Endothelial cell of umbilical vein (primary cell): Measurements from ENCODE around the gene VWA7. TPM values are rescaled to one million over a fixed set of nuclear protein-coding genes. Genes with fewer than 3 reads are reported as not detected.

Experiments used
- BruUV-seq: library from RNA; stranded (reverse); fragments of 400-500 nt; replicated peaks from 2 replicates; lab custom pipeline; 2021; lab: Mats Ljungman, UMichigan
- CTCF ChIA-PET: fragments of 300-600, 350-600 bp; sonication (Branson Sonifier 250); formaldehyde crosslinking; loops from one replicate; lab custom pipeline; 2021; ENCODE audit warnings: antibody characterized with exemption, inconsistent platforms; lab: Charles Lee
- POLR2A ChIA-PET: fragments of 300-600, 350-600 bp; sonication (Branson Sonifier 250); formaldehyde crosslinking; loops from one replicate; lab custom pipeline; 2021; ENCODE audit warnings: antibody characterized with exemption, inconsistent platforms; lab: Charles Lee
- DNase-seq: peaks from one replicate; pipeline ENCODE4 v3.0.0-alpha.2; 2011; ENCODE audit warnings: low read depth, low spot score
- FAIRE-seq: peaks from 2 replicates; lab custom pipeline; 2011; peaks lifted over from hg19 to GRCh38; lab: Jason Lieb, UNC
- H2AFZ ChIP-seq: 2 replicates; pipeline ENCODE4 v1.6.0; 2012; ENCODE audit warnings: low read depth, low read length, control low read depth, inconsistent platforms
- H3K27ac ChIP-seq: 2 replicates; pipeline ENCODE4 v1.5.1; 2011; ENCODE audit warnings: low read depth, mild to moderate bottlenecking, control low read depth, low read length, moderate library complexity; ENCODE audit not compliant: insufficient read depth
- H3K27me3 ChIP-seq, 2 experiments: 2 replicates each; pipeline versions ENCODE4 v1.6.0 to v1.6.1; 2011; ENCODE audit warnings: low read length in 2 of 2, mixed read lengths in 1 of 2; ENCODE audit not compliant: control insufficient read depth in 2 of 2, insufficient read depth in 2 of 2
- H3K36me3 ChIP-seq, 2 experiments: 2 replicates in 1 of 2; 3 replicates in 1 of 2; pipeline ENCODE4 v1.5.1; 2011; ENCODE audit warnings: low read length in 2 of 2, mild to moderate bottlenecking in 1 of 2, moderate library complexity in 1 of 2; ENCODE audit not compliant: control insufficient read depth in 2 of 2, insufficient read depth in 2 of 2; ENCODE audit errors: extremely low read depth in 1 of 2
- H3K4me1 ChIP-seq: 3 replicates; pipeline ENCODE4 v1.5.1; 2011; ENCODE audit warnings: mild to moderate bottlenecking, low read length; ENCODE audit not compliant: control insufficient read depth, insufficient read depth; ENCODE audit errors: extremely low read depth
- H3K4me2 ChIP-seq: 2 replicates; pipeline ENCODE4 v1.6.1; 2011; ENCODE audit warnings: low read length, control low read depth, mixed read lengths; ENCODE audit not compliant: insufficient read depth
- H3K4me3 ChIP-seq, 3 experiments: fragments of 200-600 bp in 1 of 3; sonication (generic), shearing (Covaris generic) in 1 of 3; replicated peaks in 1 of 3; 2 replicates each; pipeline ENCODE4 v1.5.1; 2011 to 2016; ENCODE audit warnings: control low read depth in 3 of 3, low read length in 3 of 3, mild to moderate bottlenecking in 2 of 3, inconsistent platforms in 1 of 3, low read depth in 1 of 3, moderate library complexity in 1 of 3; ENCODE audit not compliant: insufficient read depth in 1 of 3
- H3K79me2 ChIP-seq: 2 replicates; pipeline ENCODE4 v1.6.0; 2012; ENCODE audit warnings: low read length, inconsistent platforms; ENCODE audit not compliant: control insufficient read depth, insufficient read depth
- H3K9ac ChIP-seq: replicated peaks from 2 replicates; pipeline ENCODE3; 2011; ENCODE audit warnings: low read length, control low read depth; ENCODE audit not compliant: insufficient read depth; ENCODE audit errors: extremely low read depth
- H3K9me1 ChIP-seq: replicated peaks from 3 replicates; pipeline ENCODE4 v1.6.0; 2011; ENCODE audit warnings: mild to moderate bottlenecking, low read length; ENCODE audit not compliant: control insufficient read depth, insufficient read depth; ENCODE audit errors: extremely low read depth
- H3K9me3 ChIP-seq: replicated peaks from 2 replicates; pipeline ENCODE4 v1.5.1; 2012; ENCODE audit warnings: low read length, inconsistent platforms; ENCODE audit not compliant: control insufficient read depth, insufficient read depth
- H4K20me1 ChIP-seq: replicated peaks from 2 replicates; pipeline ENCODE3; 2011; ENCODE audit warnings: mild to moderate bottlenecking, low read length; ENCODE audit not compliant: control insufficient read depth, insufficient read depth; ENCODE audit errors: extremely low read depth
- CTCF ChIP-seq, 2 donors: IDR thresholded peaks; 1 replicate in 1 of 2; 2 replicates in 1 of 2; pipeline ENCODE4 v1.5.1; 2011; ENCODE audit warnings: low read length in 2 of 2, mild to moderate bottlenecking in 2 of 2, moderate library complexity in 2 of 2, control low read depth in 1 of 2, inconsistent platforms in 1 of 2, low read depth in 1 of 2; ENCODE audit not compliant: insufficient read depth in 1 of 2; ENCODE audit errors: extremely low read depth in 1 of 2
- EZH2 ChIP-seq: IDR thresholded peaks from 2 replicates; pipeline ENCODE4 v1.6.1; 2012; ENCODE audit warnings: borderline replicate concordance, low read depth, mild to moderate bottlenecking, moderate library complexity, low read length, inconsistent platforms; ENCODE audit not compliant: severe bottlenecking
- GATA2 ChIP-seq: IDR thresholded peaks from 2 replicates; pipeline ENCODE4 v1.7.0; 2011; ENCODE audit warnings: low read depth, mild to moderate bottlenecking, moderate library complexity, mixed read lengths, low read length; ENCODE audit not compliant: insufficient read length, insufficient read depth
- JUN ChIP-seq: IDR thresholded peaks from 2 replicates; pipeline ENCODE4 v1.6.1; 2011; ENCODE audit warnings: borderline replicate concordance, low read depth; ENCODE audit not compliant: insufficient read length, insufficient read depth
- MYC ChIP-seq: IDR thresholded peaks from one replicate; pipeline ENCODE4 v1.6.1; 2011; ENCODE audit warnings: mild to moderate bottlenecking, low read depth, low read length
- POLR2A ChIP-seq: IDR thresholded peaks from 2 replicates; pipeline ENCODE4 v1.6.1; 2012; ENCODE audit warnings: low read depth, mild to moderate bottlenecking, control low read depth, low read length
- POLR2AphosphoS5 ChIP-seq: IDR thresholded peaks from 2 replicates; pipeline ENCODE4 v1.6.1; 2012; ENCODE audit warnings: low read depth, mild to moderate bottlenecking, control low read depth, low read length, moderate library complexity; ENCODE audit not compliant: insufficient read depth
- dilution Hi-C: fragments of 300-500 bp; cut with MboI; formaldehyde crosslinking; loops from one replicate; pipeline ENCODE4 v1.15.0; 2019; ENCODE audit warnings: low sequenced_read_pairs; ENCODE audit not compliant: extremely low pct_ligation_motif_present
- intact Hi-C: fragments of 100-400 bp; cut with micrococcal nuclease; formaldehyde crosslinking; loops from one replicate; pipeline ENCODE4 v1.10.0; 2022
- polyA plus RNA-seq, 4 experiments: library from polyadenylated mRNA; depleted of rRNA in 3 of 4; stranded (reverse) in 3 of 4; unstranded in 1 of 4; fragments of >200 nt; gene quantifications; 2 replicates each; pipeline versions ENCODE4 v1.2.1 to v1.2.3, GENCODE V29; 2011 to 2012; ENCODE audit warnings: missing spikeins in 1 of 4
- total RNA-seq: library from RNA; stranded (reverse); gene quantifications from 2 replicates; pipeline ENCODE4 v1.2.3, GENCODE V29; 2021

VWA7 gene
- total and polyA plus RNA-seq, 2 donors (not counting 3 experiments of a cell fraction or from before 2014, with no cell fraction given), result 0.11 to 0.51 TPM

DNA sequence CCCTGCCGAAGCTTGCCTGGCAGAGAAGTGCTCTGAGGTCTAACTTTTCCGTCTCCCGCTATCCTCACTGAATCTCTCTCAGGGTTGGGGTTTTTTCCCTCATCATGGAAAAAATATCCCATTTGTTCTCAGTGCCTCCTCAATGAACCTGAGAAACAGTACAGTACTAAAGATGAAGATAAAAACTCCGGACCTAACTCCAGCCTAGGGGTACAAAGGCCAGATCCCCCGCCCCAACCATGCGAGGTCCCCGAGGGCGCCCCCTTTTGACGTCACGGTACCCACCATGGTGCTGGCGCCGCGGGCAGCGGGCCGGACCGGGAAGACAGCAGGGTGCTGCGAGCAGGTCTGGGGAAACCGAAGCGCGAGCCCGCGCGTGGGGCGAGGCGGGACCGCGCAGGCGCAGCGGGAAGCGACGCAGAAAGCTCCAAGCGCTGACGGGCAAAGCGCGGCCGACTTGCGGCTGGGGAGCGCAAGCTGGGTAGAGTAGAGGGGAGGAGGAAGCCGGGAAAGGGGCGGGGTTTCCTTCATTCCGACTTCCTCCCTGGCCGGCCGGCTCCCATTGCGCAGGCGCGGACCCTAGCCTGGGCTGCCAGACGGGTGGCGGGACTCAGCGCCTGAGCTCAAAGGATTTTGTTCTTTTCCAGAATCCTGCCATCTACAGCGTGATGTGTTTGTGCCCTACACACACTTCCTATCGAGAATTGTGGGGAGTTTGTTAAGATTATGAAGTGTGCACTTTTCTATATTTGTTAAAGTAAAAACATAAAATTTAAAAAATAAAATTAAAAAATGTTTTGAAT, 29.5 kb upstream of the VWA7 start, which contains the start of gene LSM2:
Gene LSM2 (minus strand): TSS at position 497 of the 803 bp plus-strand sequence. CDS start 209 bp downstream, at position 288.
- POLR2A ChIA-PET, result interaction anchor here (0.6 to 2.4 kb wide), 10 partner anchors 8 to 142 kb away, joined by 3 to 32 read pairs (median 4); partner anchors contain the start of genes GPANK1, HSPA1A, HSPA1B and HSPA1L
- CTCF ChIA-PET, result interaction anchor here (0.7 to 3.1 kb wide), 24 partner anchors 8 to 338 kb away, joined by 3 to 28 read pairs (median 4); partner anchors contain the start of genes ABHD16A, DDAH2, GPANK1 and HSPA1A
- intact Hi-C loops, result loop anchor here (1.0 kb wide), 1 partner anchor 10 kb away; no protein-coding TSS in a partner anchor

More for the DNA sequence above, 29.5 kb upstream of the VWA7 start, which contains the start of gene LSM2:
- peak; percentile 98 for DNase-seq
- no peaks in the 10 kb centered on the region for H3K27me3 ChIP-seq
- H4K20me1 ChIP-seq, result no peaks in the 10 kb centered on the region
- FAIRE-seq, result peak; percentile 98
- peak within 1 kb of the TSS; percentile 42 for H3K27ac ChIP-seq
- peak within 1 kb of the TSS; percentile 70 for H2AFZ ChIP-seq
- peaks cover 11% of the 10 kb centered on the region for H3K4me1 ChIP-seq
- TSS peak; percentile 65 for BruUV-seq
- H3K9me3 ChIP-seq, result no peaks in the 10 kb centered on the region
- H3K79me2 ChIP-seq, result peaks cover 24% of the 10 kb centered on the region
- peak; percentile 94 for TF ChIP-seq POLR2A
- TF ChIP-seq POLR2AphosphoS5, result peak; percentile 94
- TF ChIP-seq CTCF (IDR thresholded peaks at IDR 0.05; ENCODE audit: extremely low read depth in 1 of 2, insufficient read depth in 1 of 2, low read depth in 1 of 2, low read length in 2 of 2), result peak in 1 of 2 donors; percentile 25
- no peak for TF ChIP-seq MYC
- TF ChIP-seq GATA2, result no peak
- no peak for TF ChIP-seq JUN
- no peak for TF ChIP-seq EZH2
- dilution Hi-C loops, result no loop called here
- peak within 1 kb of the TSS; percentile 77 to 88 (median 87) for H3K4me3 ChIP-seq
- no peaks in the 10 kb centered on the region for H3K9me1 ChIP-seq
- peak within 1 kb of the TSS; percentile 87 for H3K9ac ChIP-seq
- H3K36me3 ChIP-seq, result peaks cover 3% of the 10 kb centered on the region in 2 experiments
- peak within 1 kb of the TSS; percentile 96 for H3K4me2 ChIP-seq
